Activated T-cell treated with anti-CD3 and anti-CD28 coated beads, Interleukin-2, amount 50 U/mL, for 48 hours (primary cell): ENCODE data around the gene RNLS.
A peak's percentile ranks its signal among the peaks of the same experiment; 100 is the strongest.
"Not testable (repeated sequence)": the region's sequence is repeated elsewhere in the genome, so short reads cannot be mapped to it uniquely, and the experiment has no call there.

Experiments used
- DNase-seq, 2 experiments: peaks; one replicate each; pipeline ENCODE4 v3.0.0-alpha.2; 2020

The RNLS gene

GRCh38 chr10:88332503-88333247 lies 250.4 kb downstream of the RNLS start:
- no peak for DNase-seq

DNA sequence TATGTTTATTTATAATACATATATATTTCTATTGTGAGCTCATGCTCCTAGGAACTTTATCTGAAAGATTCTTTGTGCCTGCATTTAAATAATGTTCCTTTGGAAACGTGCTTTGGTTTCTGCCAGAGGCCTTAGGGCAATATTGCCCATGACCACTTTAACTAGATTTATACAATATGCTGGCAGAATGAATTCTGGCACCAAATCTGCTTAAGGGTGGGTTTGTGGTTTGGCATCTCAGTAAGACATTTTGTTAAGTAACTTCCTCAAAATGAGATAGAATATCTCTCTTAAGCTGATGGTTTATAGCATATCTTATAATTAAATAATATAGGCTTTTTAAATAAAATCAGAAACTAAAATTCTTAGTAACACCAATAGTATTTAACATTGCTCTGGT lies 252.9 kb downstream of the RNLS start:
- no peak for DNase-seq

GRCh38 chr10:88322324-88323063 lies 260.6 kb downstream of the RNLS start:
- no peak for DNase-seq

DNA sequence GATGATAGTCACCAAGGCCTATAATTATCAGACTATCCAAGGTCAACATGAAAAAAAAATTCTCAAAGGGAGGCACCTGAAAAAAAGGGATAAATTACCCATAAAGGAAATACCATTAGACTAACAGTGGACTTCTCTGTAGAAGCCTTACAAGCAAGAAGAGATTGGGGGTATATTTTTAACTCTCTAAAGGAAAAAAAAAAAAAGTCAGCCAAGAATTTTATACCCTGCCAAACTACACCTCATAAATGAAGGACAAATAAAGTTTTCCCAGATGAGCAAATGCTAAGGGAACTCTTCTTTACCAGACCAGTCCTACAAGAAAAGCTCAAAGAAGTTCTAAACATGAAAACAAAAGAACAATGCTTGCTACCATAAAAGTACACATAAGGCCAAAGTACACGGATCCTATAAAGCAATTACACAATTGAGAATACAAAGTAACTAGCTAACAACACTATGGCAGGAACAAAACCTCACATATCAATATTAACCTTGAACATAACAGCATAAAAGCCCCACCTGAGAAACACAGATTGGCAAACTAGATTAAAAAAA lies 263.1 kb downstream of the RNLS start:
- no peak for DNase-seq

DNA sequence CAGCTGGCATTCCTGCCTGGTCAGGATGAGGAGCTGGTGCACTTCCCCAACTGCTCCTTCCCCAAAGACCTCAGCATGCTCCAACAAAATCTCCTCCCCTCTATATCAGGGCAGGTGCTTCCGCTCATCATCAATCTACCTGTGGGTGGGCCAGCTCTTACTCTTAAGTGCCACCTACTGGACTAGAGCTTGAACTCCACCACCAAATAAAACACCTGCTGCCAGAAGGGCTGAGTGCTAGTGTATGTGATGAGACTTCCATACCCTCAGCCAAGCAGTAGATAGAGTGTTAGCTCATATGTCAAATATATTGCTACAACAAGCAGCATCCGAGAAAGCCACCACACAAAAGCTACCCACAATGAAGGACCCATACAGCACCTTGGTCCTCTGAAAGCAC lies 264.3 kb downstream of the RNLS start:
- DNase-seq, result peak in 1 of 2 experiments; percentile 20

GRCh38 chr10:88317099-88317498 lies 266.0 kb downstream of the RNLS start:
- no peak for DNase-seq

- DNase-seq, result no peak
Observed at GRCh38 chr10:88316292-88316861, 266.7 kb downstream of the RNLS start.

DNA sequence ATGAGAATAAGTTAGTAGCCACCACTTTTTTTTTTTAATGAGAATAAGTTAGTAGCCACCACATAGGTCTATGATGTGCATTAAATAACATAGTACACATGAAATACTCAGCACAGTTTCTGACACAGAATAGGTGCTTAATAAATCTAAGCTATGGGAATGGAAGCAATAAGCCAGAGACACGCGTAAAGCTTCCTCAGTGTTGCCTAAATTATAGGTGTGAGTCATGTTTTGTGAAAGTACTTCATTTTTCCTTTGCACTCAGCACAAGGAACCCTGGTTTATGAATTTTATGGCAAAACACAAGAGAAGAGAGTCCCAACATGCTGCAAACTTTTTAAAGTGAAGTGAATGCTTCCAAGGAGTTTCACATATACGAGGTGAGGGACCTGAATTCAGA lies 267.4 kb downstream of the RNLS start:
- DNase-seq, result no peak

- no peak for DNase-seq
Observed at GRCh38 chr10:88314362-88314761, 268.8 kb downstream of the RNLS start.

DNA sequence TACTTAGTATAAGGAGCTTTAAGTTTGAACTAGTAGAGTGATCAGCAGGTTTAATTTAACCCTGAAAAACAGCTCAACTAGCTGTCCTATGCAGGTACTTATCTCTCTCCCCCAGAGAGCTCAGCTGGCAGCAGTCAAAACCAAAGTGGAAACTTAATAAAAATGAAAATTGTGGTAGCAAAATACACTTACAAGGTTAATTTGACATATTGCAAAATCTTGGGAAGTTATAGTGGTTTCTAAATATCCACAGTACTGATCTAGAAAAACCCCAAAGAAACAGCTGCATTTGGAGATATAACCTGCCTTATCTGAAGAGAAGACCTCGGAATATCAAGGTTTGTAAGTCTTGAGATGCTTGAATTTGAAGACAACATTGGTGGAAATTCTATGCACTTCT lies 269.2 kb downstream of the RNLS start:
- DNase-seq, result no peak

DNA sequence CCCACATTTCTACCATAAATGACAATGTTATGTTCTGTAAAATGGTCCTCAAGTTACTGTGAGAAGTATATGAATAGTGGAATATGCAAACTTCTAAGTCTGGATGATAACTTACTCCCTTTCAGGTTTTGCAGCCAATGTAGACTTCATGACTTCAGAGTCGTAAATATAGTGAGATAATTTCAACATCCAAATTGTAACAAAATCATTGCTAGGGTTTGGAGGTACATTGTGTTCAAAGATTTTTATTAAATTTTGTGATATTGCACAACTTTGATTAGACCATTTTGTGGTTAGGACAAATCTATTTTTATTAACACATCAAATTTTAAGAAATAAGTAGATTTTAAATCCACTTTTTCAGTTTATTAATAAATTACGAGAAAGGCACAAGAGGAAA lies 270.3 kb downstream of the RNLS start:
- DNase-seq, result no peak

- DNase-seq, result no peak
Observed at GRCh38 chr10:88311264-88311663, 271.9 kb downstream of the RNLS start.

DNA sequence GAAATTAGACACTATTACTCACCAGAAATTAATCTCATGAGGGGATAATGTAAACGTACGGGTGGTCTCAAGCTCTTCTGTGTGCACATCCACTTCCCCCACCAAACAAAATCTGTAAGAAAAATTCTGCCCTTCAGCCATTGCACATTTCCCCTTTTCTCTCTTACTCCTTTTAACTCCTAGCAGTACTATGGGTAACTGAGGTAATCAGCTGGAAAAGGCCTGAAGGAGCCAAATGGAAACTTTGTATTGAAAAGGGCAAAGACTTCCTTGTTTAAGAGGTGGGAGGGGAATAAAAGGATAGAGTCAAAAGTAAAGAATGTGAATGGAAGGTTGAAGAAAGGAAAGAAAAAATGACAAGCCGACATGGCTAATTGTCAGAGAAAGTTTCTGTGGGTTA lies 273.8 kb downstream of the RNLS start:
- no peak for DNase-seq

GRCh38 chr10:88308361-88308760 lies 274.8 kb downstream of the RNLS start:
- DNase-seq, result not testable (repeated sequence)

GRCh38 chr10:88299787-88300186 lies 283.3 kb downstream of the RNLS start:
- no peak for DNase-seq

DNA sequence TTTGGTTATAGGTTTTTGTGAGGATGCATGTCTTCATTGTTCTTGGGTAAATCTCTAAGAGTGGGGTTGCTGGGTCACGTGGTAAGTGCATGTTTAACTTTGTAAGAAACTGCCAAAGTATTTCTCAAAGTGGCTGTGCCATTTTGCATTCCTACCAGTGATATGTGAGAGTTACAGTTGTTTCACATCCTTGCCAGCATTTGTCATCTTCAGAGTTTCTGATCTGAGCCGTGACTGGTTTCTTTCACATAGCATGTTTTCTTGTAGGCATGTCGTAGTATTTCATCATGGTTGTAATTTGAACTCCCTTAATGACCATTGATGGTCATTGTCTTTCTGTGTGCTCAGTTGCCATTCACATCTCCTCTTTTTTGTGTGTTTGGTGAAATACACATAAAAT lies 286.0 kb downstream of the RNLS start:
- DNase-seq, result no peak

- no peak for DNase-seq
Observed at GRCh38 chr10:88293651-88294230, 289.4 kb downstream of the RNLS start.

DNA sequence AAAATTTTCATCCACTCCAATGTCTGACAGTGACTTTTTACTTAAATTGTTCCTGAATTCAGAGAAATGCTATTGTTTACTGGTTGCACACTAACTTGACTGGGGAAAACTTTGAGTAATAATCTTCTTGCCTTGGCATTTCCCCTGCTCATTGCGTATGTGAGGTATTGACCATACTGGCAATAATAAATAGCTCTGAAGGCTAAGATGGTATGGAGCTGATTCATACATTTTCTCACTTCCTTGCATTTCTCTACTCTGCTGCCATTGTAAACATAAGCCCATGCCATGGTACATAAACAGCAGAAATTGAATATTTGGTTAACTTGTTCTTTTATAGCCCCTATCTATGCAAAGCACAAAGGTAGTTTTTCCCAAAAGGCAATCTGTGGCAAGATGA lies 290.0 kb downstream of the RNLS start:
- DNase-seq, result no peak

GRCh38 chr10:88292185-88292514 lies 291.0 kb downstream of the RNLS start:
- no peak for DNase-seq

GRCh38 chr10:88291289-88292184 lies 291.6 kb downstream of the RNLS start:
- no peak for DNase-seq

DNA sequence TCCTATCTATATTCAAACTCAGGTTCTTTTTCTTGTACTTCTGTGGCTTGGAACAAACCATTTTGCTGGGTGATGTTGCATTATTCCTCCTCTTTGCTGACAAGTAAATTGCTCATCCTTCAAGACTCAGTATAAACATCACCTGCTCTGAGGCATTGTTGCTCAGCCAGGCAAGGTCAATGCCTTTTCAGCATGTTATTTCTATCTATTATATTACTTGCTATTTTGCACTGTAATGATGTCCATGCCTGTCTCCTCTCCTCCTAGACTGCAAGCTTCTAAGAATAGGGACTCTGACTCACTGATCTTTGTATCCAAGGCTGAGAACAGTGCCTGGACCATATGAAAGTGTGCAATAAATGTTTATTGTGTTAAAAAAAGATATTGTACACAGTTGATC lies 293.8 kb downstream of the RNLS start:
- no peak for DNase-seq

- no peak for DNase-seq
Observed at GRCh38 chr10:88288320-88289059, 294.6 kb downstream of the RNLS start.
